ENCODE measurements around the gene HEATR9. TPM values are rescaled to one million over a fixed set of nuclear protein-coding genes. Genes with fewer than 3 reads are reported as not detected.

HEATR9 gene
- total RNA-seq, 1 experiment from 2014 or later, result not detected

DNA sequence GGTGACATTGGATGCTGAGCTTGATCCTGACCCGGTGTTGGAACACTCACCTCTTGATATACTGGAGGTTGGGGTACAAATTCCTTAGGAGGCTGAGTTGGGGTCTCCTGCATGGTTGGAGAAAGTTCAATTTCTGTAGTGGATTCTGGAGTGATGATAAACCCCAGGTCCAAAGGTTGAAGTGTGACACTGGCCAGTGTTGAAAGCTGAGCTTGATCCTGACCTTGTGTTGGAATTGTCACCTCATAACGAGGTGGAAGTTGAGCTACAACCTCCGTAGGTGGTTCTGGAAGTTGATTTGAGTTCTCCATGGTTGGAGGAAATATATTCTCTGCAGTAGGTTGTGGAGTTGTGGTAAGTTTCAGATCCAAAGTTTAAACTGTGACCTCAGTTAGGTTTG is 40.7 kb upstream of the HEATR9 start (continued):
- TF ChIP-seq EZH2phosphoT487 (IDR thresholded peaks at IDR 0.05; ENCODE audit: borderline replicate concordance) (no peak), CEBPB (IDR thresholded peaks at IDR 0.05; ENCODE audit: low read depth) (no peak), POLR2AphosphoS5 (IDR thresholded peaks at IDR 0.05; ENCODE audit: low read depth, low read length) (no peak), RAD21 (IDR thresholded peaks at IDR 0.05; ENCODE audit: low read depth) (no peak), EGR1 (IDR thresholded peaks at IDR 0.05; ENCODE audit: low read depth) (no peak), ZFX (IDR thresholded peaks at IDR 0.05) (no peak), SIN3A (IDR thresholded peaks at IDR 0.05; ENCODE audit: low read depth) (no peak), ELF1 (IDR thresholded peaks at IDR 0.05; ENCODE audit: borderline replicate concordance, low read depth) (no peak)

- TF ChIP-seq, protein P1, sequence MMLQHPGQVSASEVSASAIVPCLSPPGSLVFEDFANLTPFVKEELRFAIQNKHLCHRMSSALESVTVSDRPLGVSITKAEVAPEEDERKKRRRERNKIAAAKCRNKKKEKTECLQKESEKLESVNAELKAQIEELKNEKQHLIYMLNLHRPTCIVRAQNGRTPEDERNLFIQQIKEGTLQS (IDR thresholded peaks at IDR 0.05), result no peak
- no peak for TF ChIP-seq SIN3A (IDR thresholded peaks at IDR 0.05; ENCODE audit: low read depth)
- no peak for TF ChIP-seq ZNF274 (IDR thresholded peaks at IDR 0.05; ENCODE audit: low read depth, low read length)
- TF ChIP-seq MAX (IDR thresholded peaks at IDR 0.05), result no peak
- no peak for TF ChIP-seq ZBTB33 (IDR thresholded peaks at IDR 0.05; ENCODE audit: extremely low read depth, insufficient replicate concordance, low read length)
- TF ChIP-seq, protein P2, sequence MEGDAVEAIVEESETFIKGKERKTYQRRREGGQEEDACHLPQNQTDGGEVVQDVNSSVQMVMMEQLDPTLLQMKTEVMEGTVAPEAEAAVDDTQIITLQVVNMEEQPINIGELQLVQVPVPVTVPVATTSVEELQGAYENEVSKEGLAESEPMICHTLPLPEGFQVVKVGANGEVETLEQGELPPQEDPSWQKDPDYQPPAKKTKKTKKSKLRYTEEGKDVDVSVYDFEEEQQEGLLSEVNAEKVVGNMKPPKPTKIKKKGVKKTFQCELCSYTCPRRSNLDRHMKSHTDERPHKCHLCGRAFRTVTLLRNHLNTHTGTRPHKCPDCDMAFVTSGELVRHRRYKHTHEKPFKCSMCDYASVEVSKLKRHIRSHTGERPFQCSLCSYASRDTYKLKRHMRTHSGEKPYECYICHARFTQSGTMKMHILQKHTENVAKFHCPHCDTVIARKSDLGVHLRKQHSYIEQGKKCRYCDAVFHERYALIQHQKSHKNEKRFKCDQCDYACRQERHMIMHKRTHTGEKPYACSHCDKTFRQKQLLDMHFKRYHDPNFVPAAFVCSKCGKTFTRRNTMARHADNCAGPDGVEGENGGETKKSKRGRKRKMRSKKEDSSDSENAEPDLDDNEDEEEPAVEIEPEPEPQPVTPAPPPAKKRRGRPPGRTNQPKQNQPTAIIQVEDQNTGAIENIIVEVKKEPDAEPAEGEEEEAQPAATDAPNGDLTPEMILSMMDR (IDR thresholded peaks at IDR 0.05 in 2 of 3, conservative IDR thresholded peaks at IDR 0.05 in 1 of 3; ENCODE audit: borderline replicate concordance in 1 of 3, insufficient read depth in 1 of 3, low read depth in 2 of 3, low read length in 2 of 3), result no peak
- no peak for TF ChIP-seq CEBPB (IDR thresholded peaks at IDR 0.05; ENCODE audit: low read depth)
- no peak for TF ChIP-seq FOSL1 (IDR thresholded peaks at IDR 0.05; ENCODE audit: low read depth)
- TF ChIP-seq CBX3 (IDR thresholded peaks at IDR 0.05; ENCODE audit: low read depth), result no peak
- TF ChIP-seq YY1 (IDR thresholded peaks at IDR 0.05; ENCODE audit: extremely low read depth, insufficient replicate concordance, low read depth, low read length), result no peak
- TF ChIP-seq EZH2 (IDR thresholded peaks at IDR 0.05), result no peak
- no peak for TF ChIP-seq JUND (IDR thresholded peaks at IDR 0.05)
- TF ChIP-seq SP1 (IDR thresholded peaks at IDR 0.05; ENCODE audit: low read depth), result no peak
- TF ChIP-seq ELF1 (IDR thresholded peaks at IDR 0.05; ENCODE audit: borderline replicate concordance, low read depth), result no peak
- RAD21 ChIA-PET (ENCODE audit: low non-redundant PET in 1 of 2, low total read pairs in 2 of 2, uncharacterized antibody in 2 of 2, unreplicated experiment in 2 of 2), result no interaction called here
- H4K20me1 ChIP-seq (ENCODE audit: insufficient read depth), result no peaks in the 10 kb centered on the region
- POLR2A ChIA-PET, result no interaction called here
- intact Hi-C loops (cut with micrococcal nuclease), result no loop called here
- H3K36me3 ChIP-seq (ENCODE audit: control insufficient read depth in 1 of 2, insufficient read depth in 2 of 2, low read length in 2 of 2), result no peaks in the 10 kb centered on the region
- H2AFZ ChIP-seq (ENCODE audit: low read depth, low read length, poor library complexity, severe bottlenecking), result no peak overlapping the region
- H3K79me2 ChIP-seq (ENCODE audit: insufficient read depth, low read length), result no peaks in the 10 kb centered on the region
- CTCF ChIA-PET, result no interaction called here
- H3K4me2 ChIP-seq (ENCODE audit: low read length), result no peak overlapping the region
- H3K27me3 ChIP-seq (ENCODE audit: insufficient read depth, low read length), result no peaks in the 10 kb centered on the region
- no peak for ATAC-seq
- DNase-seq (ENCODE audit: low read depth, low spot score), result no peak
- H3K9me2 ChIP-seq (ENCODE audit: insufficient read depth), result no peaks in the 10 kb centered on the region
- no peak overlapping the region for H3K27ac ChIP-seq (ENCODE audit: low read depth, low read length)
- no peak overlapping the region for H3K4me3 ChIP-seq (replicated peaks in 1 of 2; ENCODE audit: low read depth in 1 of 2, low read length in 2 of 2)
- H3K9ac ChIP-seq (ENCODE audit: low read length), result no peak overlapping the region
- H3K4me1 ChIP-seq (ENCODE audit: control insufficient read depth in 1 of 2, insufficient read depth in 2 of 2, low read length in 2 of 2), result no peaks in the 10 kb centered on the region
- no TSS peak for BruUV-seq (replicated peaks)
- H3K9me3 ChIP-seq (ENCODE audit: control insufficient read depth in 1 of 2, insufficient read depth in 1 of 2, low read depth in 1 of 2, low read length in 2 of 2), result no peaks in the 10 kb centered on the region
These were observed 39.0 kb upstream of the HEATR9 start for GRCh38 chr17:35907691-35908090.
